Activated CD8-positive, alpha-beta memory T cell treated with anti-CD3 and anti-CD28 coated beads for 36 hours (primary cell): ENCODE measurements around the gene WIPF1. TPM values are rescaled to one million over a fixed set of nuclear protein-coding genes. Genes with fewer than 3 reads are reported as not detected.

Source experiments
- CTCF ChIA-PET: fragments of 350-600 bp; sonication (Branson Sonifier 250); formaldehyde crosslinking; loops from one replicate; lab custom pipeline; 2021; ENCODE audit warnings: antibody characterized with exemption; lab: Charles Lee
- POLR2A ChIA-PET: fragments of 350-600 bp; sonication (Branson Sonifier 250); formaldehyde crosslinking; loops from one replicate; lab custom pipeline; 2021; ENCODE audit warnings: antibody characterized with exemption; lab: Charles Lee
- total RNA-seq, 2 experiments: library from RNA; stranded (reverse); gene quantifications; one replicate each; pipeline ENCODE4 v1.2.3, GENCODE V29; 2021

Gene WIPF1, protein sequence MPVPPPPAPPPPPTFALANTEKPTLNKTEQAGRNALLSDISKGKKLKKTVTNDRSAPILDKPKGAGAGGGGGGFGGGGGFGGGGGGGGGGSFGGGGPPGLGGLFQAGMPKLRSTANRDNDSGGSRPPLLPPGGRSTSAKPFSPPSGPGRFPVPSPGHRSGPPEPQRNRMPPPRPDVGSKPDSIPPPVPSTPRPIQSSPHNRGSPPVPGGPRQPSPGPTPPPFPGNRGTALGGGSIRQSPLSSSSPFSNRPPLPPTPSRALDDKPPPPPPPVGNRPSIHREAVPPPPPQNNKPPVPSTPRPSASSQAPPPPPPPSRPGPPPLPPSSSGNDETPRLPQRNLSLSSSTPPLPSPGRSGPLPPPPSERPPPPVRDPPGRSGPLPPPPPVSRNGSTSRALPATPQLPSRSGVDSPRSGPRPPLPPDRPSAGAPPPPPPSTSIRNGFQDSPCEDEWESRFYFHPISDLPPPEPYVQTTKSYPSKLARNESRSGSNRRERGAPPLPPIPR
- 100 to 1,000 TPM; 346 to 350 TPM for total RNA-seq

- POLR2A ChIA-PET, result interaction anchor here (0.6 to 5.6 kb wide), 5 partner anchors 12 to 84 kb away, joined by 3 to 64 read pairs (median 6); no protein-coding TSS in a partner anchor
Measured at GRCh38 chr2:174597345-174598047, at the start of gene WIPF1. TSS of gene WIPF1 (minus strand) at chr2:174597804. CDS start at chr2:174585573, 12,231 bp downstream.

DNA sequence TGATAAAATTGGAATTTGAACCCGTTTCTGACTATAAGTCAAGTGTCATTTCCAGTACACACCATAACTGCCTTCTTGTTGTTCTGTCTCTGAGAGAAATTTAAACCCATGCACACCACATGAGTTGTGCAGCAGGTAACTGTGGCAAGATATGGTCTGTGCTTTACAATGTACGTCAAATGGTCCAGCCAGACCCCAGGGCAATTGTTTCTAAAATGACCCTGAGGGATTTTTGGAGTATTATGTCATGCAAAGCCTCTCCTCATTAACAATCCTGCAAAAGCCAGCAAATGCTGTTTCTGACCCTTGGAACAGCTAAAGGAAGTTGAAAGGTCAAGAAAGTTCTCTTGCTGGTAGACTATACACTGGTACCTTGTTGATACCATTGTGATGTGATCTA, 47.7 kb upstream of the WIPF1 start:
- ChIA-PET CTCF (interaction anchor here (0.7 to 0.8 kb wide), 2 partner anchors 19 to 25 kb away, joined by 3 read pairs; no protein-coding TSS in a partner anchor), POLR2A (no interaction called here)

More at GRCh38 chr2:174597345-174598047, at the start of gene WIPF1:
- CTCF ChIA-PET, result interaction anchor here (1.0 to 4.2 kb wide), 7 partner anchors 11 to 102 kb away, joined by 3 to 33 read pairs (median 5); no protein-coding TSS in a partner anchor

DNA sequence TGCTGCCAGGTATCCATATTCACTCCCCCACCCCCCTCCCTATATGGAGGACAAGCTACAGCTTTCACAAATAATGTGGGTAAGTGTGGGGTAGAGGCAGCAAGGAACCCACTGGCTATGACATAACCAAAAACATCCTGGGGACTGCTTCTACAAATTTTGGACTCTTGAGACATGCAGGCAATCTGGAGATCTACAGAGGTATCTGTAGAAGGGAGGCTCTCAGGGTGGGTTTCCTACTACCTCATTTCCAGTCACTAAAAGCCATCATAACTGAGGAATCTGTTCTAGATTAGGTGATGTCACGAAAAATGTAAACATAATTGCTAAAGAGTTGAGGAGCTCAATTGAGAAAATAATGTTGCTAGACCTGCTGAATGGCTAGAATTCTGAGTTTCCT, 46.8 kb upstream of the WIPF1 start:
- ChIA-PET CTCF (interaction anchor here (0.7 kb wide), 1 partner anchor 26 kb away, joined by 3 read pairs; no protein-coding TSS in a partner anchor), POLR2A (interaction anchor here (0.6 kb wide), 1 partner anchor 39 kb away, joined by 10 read pairs; no protein-coding TSS in a partner anchor)

GRCh38 chr2:174643356-174643755, 45.8 kb upstream of the WIPF1 start:
- ChIA-PET POLR2A (no interaction called here), CTCF (no interaction called here)

- ChIA-PET POLR2A (no interaction called here), CTCF (no interaction called here)
Measured at GRCh38 chr2:174641168-174641567, 43.6 kb upstream of the WIPF1 start.

- ChIA-PET POLR2A (no interaction called here), CTCF (no interaction called here)
Measured at GRCh38 chr2:174636987-174637386, 39.4 kb upstream of the WIPF1 start.

DNA sequence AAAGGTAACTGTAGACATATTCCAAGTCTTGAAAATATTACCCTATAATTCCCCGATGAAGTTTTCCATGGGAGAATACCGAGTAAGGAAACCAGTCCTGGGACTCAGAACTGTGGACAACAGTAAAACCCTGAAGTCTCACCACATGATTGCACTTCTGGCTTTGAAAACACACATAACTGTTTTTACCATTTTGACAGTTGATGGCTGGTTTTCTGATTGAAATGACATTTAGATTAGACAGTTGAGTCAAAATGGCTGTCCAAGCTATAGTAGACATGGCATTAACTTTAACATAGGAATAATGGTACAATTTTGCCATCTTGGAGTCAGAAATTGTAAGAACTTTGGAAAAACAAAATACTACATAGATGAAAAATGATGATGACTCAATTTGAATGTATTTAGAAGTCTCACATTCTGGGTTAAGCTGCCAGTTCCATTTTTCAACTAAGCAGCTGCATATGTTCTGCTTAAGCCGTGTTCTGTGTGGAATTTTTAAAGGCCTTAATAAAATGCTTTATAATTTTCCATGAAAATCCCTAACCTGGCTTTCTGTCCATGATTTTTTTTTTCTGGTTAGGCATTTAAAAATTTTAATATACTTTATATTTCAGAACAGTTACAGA, 38.3 kb upstream of the WIPF1 start:
- CTCF ChIA-PET, result interaction anchor here (0.6 to 4.0 kb wide), 3 partner anchors 32 to 1808 kb away, joined by 3 to 33 read pairs (median 3); partner anchors contain the start of gene WIPF1
- POLR2A ChIA-PET, result interaction anchor here (4.5 kb wide), 1 partner anchor 40 kb away, joined by 64 read pairs; the partner anchor contains the start of gene WIPF1

DNA sequence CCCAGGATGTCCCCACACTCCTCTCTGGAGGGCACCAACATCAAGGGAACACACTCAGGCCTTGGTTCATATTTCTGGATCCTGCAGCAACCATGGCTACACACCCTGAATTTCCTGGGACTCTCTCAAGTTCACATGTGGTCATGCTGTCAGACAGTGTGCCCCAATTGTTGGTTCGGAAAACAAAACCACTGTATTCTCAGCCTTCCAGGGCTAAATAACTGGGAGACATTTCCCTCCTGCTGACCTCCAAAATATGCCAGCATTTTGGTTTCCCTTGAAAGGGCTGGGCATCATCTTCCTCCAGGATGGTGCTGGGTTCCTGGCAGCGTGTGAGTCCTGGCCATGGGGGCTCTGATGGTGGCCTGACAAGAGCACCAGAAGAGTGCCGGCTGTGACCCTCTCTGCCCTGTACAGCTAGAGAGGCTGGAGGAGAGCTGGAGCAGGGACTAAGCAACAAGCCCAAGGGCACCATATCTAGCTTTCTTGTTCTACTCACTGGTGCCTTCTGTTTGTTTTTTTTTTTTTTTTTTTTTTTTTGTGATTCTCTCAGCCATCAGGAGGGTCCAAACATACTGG, 37.5 kb upstream of the WIPF1 start:
- POLR2A ChIA-PET, result interaction anchor here (0.6 to 4.5 kb wide), 3 partner anchors 25 to 48 kb away, joined by 3 to 64 read pairs (median 3); partner anchors contain the start of gene WIPF1
- CTCF ChIA-PET, result interaction anchor here (1.1 to 4.0 kb wide), 5 partner anchors 25 to 55 kb away, joined by 3 to 33 read pairs (median 5); partner anchors contain the start of gene WIPF1

DNA sequence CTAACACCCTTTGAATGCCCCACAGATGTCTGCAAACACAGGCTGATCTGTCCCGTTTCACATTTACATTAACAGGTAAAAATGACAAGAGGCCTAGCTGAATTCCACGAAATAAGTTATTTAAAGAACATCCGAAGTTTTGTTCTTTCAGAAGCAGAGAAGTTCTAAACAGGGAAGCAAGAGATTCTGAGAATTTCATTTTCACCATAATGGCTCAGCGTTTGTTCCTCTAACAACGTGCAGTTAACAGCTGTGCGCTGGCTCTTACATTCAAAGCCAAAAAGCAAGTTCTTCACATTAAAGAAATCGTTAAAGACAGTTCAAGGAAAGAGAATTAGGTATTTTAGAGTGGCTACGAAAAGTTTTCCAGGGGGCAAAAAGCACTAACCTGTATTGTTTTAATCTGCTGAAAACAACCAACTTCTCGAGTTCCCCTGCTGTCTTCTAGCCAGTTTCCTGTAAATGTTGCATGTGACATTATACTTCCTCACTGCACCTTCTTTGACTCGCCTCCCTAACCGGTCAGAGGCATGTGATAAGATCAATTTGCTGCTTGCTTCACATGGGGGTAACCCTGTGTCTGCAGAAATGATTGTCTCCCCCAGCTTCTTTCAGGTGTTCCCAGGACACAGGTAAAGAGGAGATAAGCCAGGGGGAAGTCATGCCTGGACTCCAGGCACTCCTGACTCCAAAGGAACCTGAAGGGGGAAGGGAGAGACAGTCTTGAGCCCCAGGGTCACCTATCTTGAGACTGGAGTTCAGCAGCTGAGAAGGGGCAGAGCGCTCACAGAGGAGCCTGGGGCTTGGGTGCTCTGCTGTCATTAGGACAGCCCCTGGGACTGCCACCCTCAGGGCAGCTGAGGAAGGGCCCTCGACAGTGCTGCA, 36.8 kb upstream of the WIPF1 start:
- ChIA-PET CTCF (interaction anchor here (1.1 to 4.0 kb wide), 7 partner anchors 17 to 55 kb away, joined by 3 to 33 read pairs (median 5); partner anchors contain the start of gene WIPF1), POLR2A (interaction anchor here (0.6 to 4.5 kb wide), 4 partner anchors 26 to 49 kb away, joined by 3 to 64 read pairs (median 4); partner anchors contain the start of gene WIPF1)

- ChIA-PET CTCF (interaction anchor here (1.3 to 4.0 kb wide), 6 partner anchors 16 to 54 kb away, joined by 3 to 33 read pairs (median 4); partner anchors contain the start of gene WIPF1), POLR2A (interaction anchor here (1.1 to 4.5 kb wide), 3 partner anchors 25 to 48 kb away, joined by 3 to 64 read pairs (median 5); partner anchors contain the start of gene WIPF1)
Measured at GRCh38 chr2:174633623-174633930, 36.0 kb upstream of the WIPF1 start.

- ChIA-PET POLR2A (interaction anchor here (0.7 to 4.5 kb wide), 6 partner anchors 22 to 49 kb away, joined by 4 to 64 read pairs (median 8); partner anchors contain the start of gene WIPF1), CTCF (interaction anchor here (1.0 to 4.0 kb wide), 9 partner anchors 14 to 54 kb away, joined by 3 to 33 read pairs (median 4); partner anchors contain the start of gene WIPF1)
Measured at GRCh38 chr2:174632841-174633622, 35.4 kb upstream of the WIPF1 start.

- ChIA-PET POLR2A (interaction anchor here (0.6 kb wide), 1 partner anchor 41 kb away, joined by 3 read pairs; no protein-coding TSS in a partner anchor), CTCF (interaction anchor here (4.0 kb wide), 1 partner anchor 35 kb away, joined by 33 read pairs; the partner anchor contains the start of gene WIPF1)
Measured at GRCh38 chr2:174631009-174631981, 33.7 kb upstream of the WIPF1 start.

DNA sequence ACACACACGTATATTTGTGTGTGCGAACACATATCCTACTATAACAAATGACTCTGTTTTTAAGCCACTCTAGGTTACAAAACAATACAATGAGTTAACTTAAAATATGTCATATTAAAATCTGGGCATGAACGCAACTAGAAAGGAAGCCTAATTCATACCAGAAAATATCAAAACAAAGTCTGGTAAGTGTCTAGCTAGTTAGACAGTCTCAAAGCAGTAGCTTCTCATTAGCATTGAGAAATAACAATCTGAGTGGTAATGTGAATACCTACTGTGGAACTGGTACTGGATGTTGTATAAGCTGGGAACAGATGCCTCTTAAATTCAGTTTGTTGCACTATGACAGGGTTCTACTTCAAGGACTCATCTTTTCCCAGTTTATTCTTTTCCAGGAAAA, 32.5 kb upstream of the WIPF1 start:
- ChIA-PET CTCF (no interaction called here), POLR2A (no interaction called here)

GRCh38 chr2:174629506-174629905, 31.9 kb upstream of the WIPF1 start:
- ChIA-PET POLR2A (no interaction called here), CTCF (no interaction called here)
